ENCODE measurements around the gene DNAJC11. TPM values are rescaled to one million over a fixed set of nuclear protein-coding genes. Genes with fewer than 3 reads are reported as not detected.
A peak's percentile ranks its signal among the peaks of the same experiment; 100 is the strongest.
"Not testable (repeated sequence)": the region's sequence is repeated elsewhere in the genome, so short reads cannot be mapped to it uniquely, and the experiment has no call there.

Gene DNAJC11
- 38.9 TPM for polyA plus RNA-seq (2013, experiment 1 of 2; ENCODE audit: insufficient read length)
- polyA plus RNA-seq (2013, experiment 2 of 2; ENCODE audit: insufficient read length): 37.6 TPM

- DNase-seq: peak; percentile 90
Observed at GRCh38 chr1:6701437-6702153, at the start of gene DNAJC11. TSS of gene DNAJC11 (minus strand) at chr1:6701816. CDS start at chr1:6701800, 16 bp downstream.

GRCh38 chr1:6750490-6750889 is 48.9 kb upstream of the DNAJC11 start:
- DNase-seq: no peak

GRCh38 chr1:6747674-6748073 is 46.1 kb upstream of the DNAJC11 start:
- no peak for DNase-seq

- DNase-seq: no peak
Observed at GRCh38 chr1:6745073-6745472, 43.5 kb upstream of the DNAJC11 start.

GRCh38 chr1:6743189-6744101 is 41.8 kb upstream of the DNAJC11 start:
- DNase-seq: peak; percentile 80

GRCh38 chr1:6742676-6743188 is 41.1 kb upstream of the DNAJC11 start:
- DNase-seq: not testable (repeated sequence)

GRCh38 chr1:6738987-6739676 is 37.5 kb upstream of the DNAJC11 start:
- DNase-seq: no peak

GRCh38 chr1:6732942-6733341 is 31.3 kb upstream of the DNAJC11 start:
- DNase-seq: no peak

- DNase-seq: no peak
Observed at GRCh38 chr1:6731905-6732304, 30.3 kb upstream of the DNAJC11 start.

- no peak for DNase-seq
Observed at GRCh38 chr1:6730880-6731279, 29.3 kb upstream of the DNAJC11 start.

GRCh38 chr1:6730473-6730872 is 28.9 kb upstream of the DNAJC11 start:
- DNase-seq: no peak

- peak; percentile 42 for DNase-seq
Observed at GRCh38 chr1:6727535-6727934, 25.9 kb upstream of the DNAJC11 start.

GRCh38 chr1:6726253-6726652 is 24.6 kb upstream of the DNAJC11 start:
- DNase-seq: no peak

GRCh38 chr1:6724517-6725141 is 23.0 kb upstream of the DNAJC11 start:
- peak; percentile 89 for DNase-seq

- DNase-seq: no peak
Observed at GRCh38 chr1:6723621-6724428, 22.2 kb upstream of the DNAJC11 start.

- DNase-seq: no peak
Observed at GRCh38 chr1:6711174-6711573, 9.6 kb upstream of the DNAJC11 start.

GRCh38 chr1:6704746-6705145 is 3.1 kb upstream of the DNAJC11 start:
- no peak for DNase-seq

GRCh38 chr1:6703016-6703415 is 1.4 kb upstream of the DNAJC11 start:
- peak; percentile 33 for DNase-seq

- no peak for DNase-seq
Observed at GRCh38 chr1:6700853-6701436, 671 bp downstream of the DNAJC11 start.

- not testable (repeated sequence) for DNase-seq
Observed at GRCh38 chr1:6699915-6700314, 1.7 kb downstream of the DNAJC11 start.

GRCh38 chr1:6695868-6696267 is 5.7 kb downstream of the DNAJC11 start:
- DNase-seq: no peak
